ENCODE measurements around the gene CACNA1H.

DNA sequence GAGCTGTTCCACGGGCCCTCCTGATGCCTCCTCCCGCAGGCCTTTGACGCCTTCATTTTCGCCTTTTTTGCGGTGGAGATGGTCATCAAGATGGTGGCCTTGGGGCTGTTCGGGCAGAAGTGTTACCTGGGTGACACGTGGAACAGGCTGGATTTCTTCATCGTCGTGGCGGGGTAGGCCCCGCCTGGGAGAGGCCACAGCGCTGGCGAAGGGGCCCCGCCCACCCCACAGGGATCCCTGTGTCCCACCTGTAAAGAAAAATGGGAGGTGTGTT lies 42.4 kb downstream of the CACNA1H start:
- TF ChIP-seq, protein P1, sequence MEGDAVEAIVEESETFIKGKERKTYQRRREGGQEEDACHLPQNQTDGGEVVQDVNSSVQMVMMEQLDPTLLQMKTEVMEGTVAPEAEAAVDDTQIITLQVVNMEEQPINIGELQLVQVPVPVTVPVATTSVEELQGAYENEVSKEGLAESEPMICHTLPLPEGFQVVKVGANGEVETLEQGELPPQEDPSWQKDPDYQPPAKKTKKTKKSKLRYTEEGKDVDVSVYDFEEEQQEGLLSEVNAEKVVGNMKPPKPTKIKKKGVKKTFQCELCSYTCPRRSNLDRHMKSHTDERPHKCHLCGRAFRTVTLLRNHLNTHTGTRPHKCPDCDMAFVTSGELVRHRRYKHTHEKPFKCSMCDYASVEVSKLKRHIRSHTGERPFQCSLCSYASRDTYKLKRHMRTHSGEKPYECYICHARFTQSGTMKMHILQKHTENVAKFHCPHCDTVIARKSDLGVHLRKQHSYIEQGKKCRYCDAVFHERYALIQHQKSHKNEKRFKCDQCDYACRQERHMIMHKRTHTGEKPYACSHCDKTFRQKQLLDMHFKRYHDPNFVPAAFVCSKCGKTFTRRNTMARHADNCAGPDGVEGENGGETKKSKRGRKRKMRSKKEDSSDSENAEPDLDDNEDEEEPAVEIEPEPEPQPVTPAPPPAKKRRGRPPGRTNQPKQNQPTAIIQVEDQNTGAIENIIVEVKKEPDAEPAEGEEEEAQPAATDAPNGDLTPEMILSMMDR (IDR thresholded peaks at IDR 0.05; ENCODE audit: insufficient read depth, low read length, poor library complexity, severe bottlenecking), result no peak
- no peak for TF ChIP-seq EZH2phosphoT487 (conservative IDR thresholded peaks at IDR 0.05; ENCODE audit: low read length)

All from SU-DHL-6 (cell line).